Esophagus (tissue), 2 donors: Measurements from ENCODE around the gene KLK1. TPM values are rescaled to one million over a fixed set of nuclear protein-coding genes. Genes with fewer than 3 reads are reported as not detected.

Experiments
- H3K27ac ChIP-seq, 2 donors: one replicate each; pipeline ENCODE4 v1.5.1; 2013; ENCODE audit warnings: low read depth in 2 of 2, mild to moderate bottlenecking in 2 of 2, inconsistent platforms in 1 of 2, low read length in 1 of 2, moderate library complexity in 1 of 2
- H3K27me3 ChIP-seq, 2 donors: one replicate each; pipeline ENCODE4 v1.6.1; 2013; ENCODE audit warnings: low read length in 2 of 2, control low read depth in 1 of 2, mild to moderate bottlenecking in 1 of 2; ENCODE audit not compliant: insufficient read depth in 2 of 2, control insufficient read depth in 1 of 2
- H3K36me3 ChIP-seq, 2 donors: one replicate each; pipeline ENCODE4 v1.6.1; 2013; ENCODE audit warnings: low read length in 1 of 2; ENCODE audit not compliant: control insufficient read depth in 2 of 2, insufficient read depth in 2 of 2
- H3K4me1 ChIP-seq, 2 donors: one replicate each; pipeline ENCODE4 v1.6.1; 2013; ENCODE audit warnings: low read length in 1 of 2; ENCODE audit not compliant: control insufficient read depth in 2 of 2, insufficient read depth in 2 of 2
- H3K4me3 ChIP-seq, 2 donors: one replicate each; pipeline ENCODE4 v1.5.1; 2013; ENCODE audit warnings: low read length in 2 of 2, mild to moderate bottlenecking in 2 of 2, low read depth in 1 of 2, moderate library complexity in 1 of 2
- H3K9me3 ChIP-seq, 2 donors: one replicate each; pipeline ENCODE4 v1.6.1; 2013; ENCODE audit warnings: mild to moderate bottlenecking in 2 of 2, low read depth in 1 of 2, low read length in 1 of 2, moderate library complexity in 1 of 2; ENCODE audit not compliant: control insufficient read depth in 2 of 2, insufficient read depth in 1 of 2
- WGBS, 2 donors: extraction: QIAGEN DNeasy Blood & Tissue Kit; methylation state at CpG; one replicate each; pipeline ENCODE4 v1.1.7; 2013; 5-methylcytosine and 5-hydroxymethylcytosine counted together
- polyA plus RNA-seq, 2 donors: library from polyadenylated mRNA; stranded (reverse); fragments of 200-250 nt; gene quantifications; one replicate each; pipeline ENCODE4 v1.2.3, GENCODE V29; 2013
- donor health status: healthy with polysubstance abuse.
- donor health status: Bipolar disorder and iron deficiency.

KLK1 gene
- polyA plus RNA-seq, 2 donors = 2.0 to 2.8 TPM

DNA sequence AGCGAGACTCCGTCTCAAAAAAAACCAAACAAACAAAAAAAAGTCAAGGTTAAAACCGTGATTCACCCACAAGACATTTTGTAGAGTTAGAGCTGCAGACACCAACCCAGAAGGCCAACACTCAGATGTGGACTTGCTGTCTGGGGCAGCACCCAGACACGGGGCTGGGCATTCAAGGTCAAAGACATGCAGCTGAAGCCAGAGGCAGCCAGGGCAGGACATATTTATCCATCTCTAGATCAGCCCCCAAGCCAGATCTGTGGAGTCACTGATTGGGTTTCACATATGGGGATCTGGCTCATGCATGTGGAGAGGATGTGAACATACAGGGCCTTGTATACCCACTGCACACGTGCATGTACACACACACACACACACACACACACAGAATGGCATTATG lies 6.2 kb upstream of the KLK1 start:
- Histone ChIP-seq H3K27me3 (no peaks in the 10 kb centered on the region), H3K36me3 (no peaks in the 10 kb centered on the region), H3K4me3 (no peak overlapping the region), H3K27ac (no peak overlapping the region), H3K9me3 (peaks cover 0 to 2% of the 10 kb centered on the region in 2 donors), H3K4me1 (no peaks in the 10 kb centered on the region)
- WGBS, 2 donors = 68 to 71% methylated on average over 5 of the region's 5 CpGs

DNA sequence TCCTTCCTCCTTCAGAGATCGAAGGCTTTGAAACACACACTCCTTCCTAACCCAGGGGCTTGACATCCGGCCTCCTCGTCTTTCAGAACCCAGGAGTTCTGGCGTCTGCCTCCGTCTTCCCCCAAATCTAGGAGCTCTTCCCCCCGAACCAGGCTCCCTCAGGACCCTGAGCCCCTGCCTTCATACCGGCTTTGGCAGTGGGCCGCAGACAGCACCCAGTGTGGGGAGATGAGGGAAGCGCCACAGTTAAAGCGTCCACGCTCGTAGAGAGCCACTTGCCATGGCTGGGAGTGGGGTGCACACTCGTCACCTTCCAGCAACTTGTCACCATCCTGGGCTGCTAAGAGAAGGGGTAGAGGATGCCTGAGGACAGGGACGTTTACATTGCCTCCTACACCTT lies 3.9 kb upstream of the KLK1 start:
- Histone ChIP-seq H3K27me3 (no peaks in the 10 kb centered on the region), H3K27ac (no peak overlapping the region), H3K4me1 (no peaks in the 10 kb centered on the region), H3K4me3 (no peak overlapping the region), H3K36me3 (no peaks in the 10 kb centered on the region), H3K9me3 (peaks cover 0 to 2% of the 10 kb centered on the region in 2 donors)
- WGBS, 2 donors = 83 to 88% methylated on average over 14 of the region's 14 CpGs

DNA sequence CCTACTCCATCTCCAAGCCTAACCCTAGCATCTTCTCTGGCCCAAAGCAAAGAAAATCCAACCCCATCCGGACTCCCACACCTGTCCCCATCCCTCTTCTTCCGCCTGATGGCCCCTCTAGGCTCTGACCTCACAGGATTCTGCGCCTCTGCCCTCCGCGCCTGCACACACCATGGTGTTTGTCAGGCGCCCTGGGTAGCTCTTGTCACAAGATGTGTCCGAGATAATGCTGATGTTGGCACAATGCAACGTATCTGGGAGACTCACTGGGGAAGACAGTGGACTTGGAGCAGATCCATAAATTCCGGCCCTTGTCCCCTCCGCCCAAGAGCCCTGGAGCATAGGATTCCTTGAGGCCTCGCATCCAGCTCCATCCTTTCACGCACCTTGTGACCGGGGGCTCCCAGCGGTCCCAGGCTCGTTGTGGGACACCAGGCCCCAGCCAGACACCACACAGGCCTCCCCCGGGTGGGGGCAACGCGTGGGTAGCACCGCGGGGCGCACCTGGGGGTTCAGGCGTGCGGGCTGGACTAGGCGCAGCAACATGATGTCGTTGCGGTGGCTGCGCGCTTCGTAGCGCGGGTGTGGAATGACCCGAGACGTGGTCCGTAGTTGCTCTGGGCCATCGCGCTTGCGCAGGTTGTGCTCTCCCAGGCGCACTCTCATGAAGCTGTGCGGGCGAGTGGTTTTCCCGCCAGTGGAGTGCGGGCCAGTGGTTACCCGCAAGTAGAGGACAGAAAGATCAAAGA lies 3.1 kb upstream of the KLK1 start:
- Histone ChIP-seq H3K36me3 (no peaks in the 10 kb centered on the region), H3K27me3 (no peaks in the 10 kb centered on the region), H3K4me3 (no peak overlapping the region), H3K27ac (no peak overlapping the region), H3K4me1 (no peaks in the 10 kb centered on the region), H3K9me3 (peaks cover 0 to 2% of the 10 kb centered on the region in 2 donors)
- WGBS, 2 donors = 80 to 82% methylated on average over 43 of the region's 43 CpGs

DNA sequence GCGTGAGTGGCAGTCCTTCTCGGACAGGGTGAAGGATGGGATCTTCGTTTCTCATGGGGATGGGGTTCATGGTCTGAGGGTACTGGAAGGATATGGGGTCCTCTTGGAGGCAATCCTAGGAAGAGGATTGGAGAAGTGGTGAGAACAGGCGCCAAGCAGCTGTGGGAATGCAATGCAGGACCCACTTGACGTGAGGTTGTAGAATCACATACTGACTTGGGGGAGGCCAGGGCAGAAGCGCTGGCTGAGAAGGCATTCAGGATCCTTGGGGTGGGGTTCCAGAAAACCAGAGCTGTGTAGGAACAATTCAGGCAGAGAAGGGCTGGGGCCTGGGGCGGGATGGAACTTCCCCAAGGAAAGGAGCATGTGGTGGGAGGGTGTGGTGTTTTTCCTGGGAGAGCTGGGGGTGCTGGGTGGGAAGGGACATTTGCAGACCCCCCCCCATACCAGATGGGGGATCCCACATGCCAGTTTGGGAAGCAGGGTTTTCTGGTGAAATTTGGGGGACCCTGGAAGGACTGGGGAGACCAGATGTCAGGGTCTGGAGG lies 852 bp downstream of the KLK1 start:
- 71 to 83% methylated on average over 7 of the region's 7 CpGs for WGBS, 2 donors
- Histone ChIP-seq H3K9me3 (peaks cover 2 to 3% of the 10 kb centered on the region in 2 donors), H3K4me3 (no peak overlapping the region), H3K4me1 (peaks cover 8 to 9% of the 10 kb centered on the region in 2 donors), H3K36me3 (no peaks in the 10 kb centered on the region), H3K27ac (no peak overlapping the region), H3K27me3 (peaks cover 0 to 5% of the 10 kb centered on the region in 2 donors)

DNA sequence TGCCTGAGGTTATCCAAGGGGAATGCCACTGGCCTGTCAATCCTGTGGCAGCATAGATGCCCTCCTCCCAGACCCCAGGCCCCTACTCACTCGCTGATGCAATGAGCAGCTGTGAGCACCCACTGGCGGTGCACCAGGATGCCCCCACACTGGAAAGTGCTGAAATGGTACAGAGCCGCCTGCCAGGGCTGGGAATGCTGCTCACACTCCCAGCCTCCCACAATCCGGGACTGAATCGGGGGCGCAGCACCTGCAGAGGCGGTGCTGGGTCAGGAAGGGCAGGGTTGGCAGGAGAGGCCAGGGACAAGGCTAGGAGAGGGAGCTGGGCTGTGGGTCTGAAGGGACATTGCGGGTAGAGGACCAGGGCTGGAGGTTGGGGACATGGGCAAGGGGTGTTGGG lies 2.0 kb downstream of the KLK1 start:
- H3K4me1 ChIP-seq = peaks cover 8 to 9% of the 10 kb centered on the region in 2 donors
- no peaks in the 10 kb centered on the region for H3K36me3 ChIP-seq
- no peak overlapping the region for H3K4me3 ChIP-seq
- H3K27ac ChIP-seq = no peak overlapping the region
- 53 to 71% methylated on average over 8 of the region's 8 CpGs for WGBS, 2 donors
- peaks cover 2 to 3% of the 10 kb centered on the region in 2 donors for H3K9me3 ChIP-seq
- peaks cover 0 to 5% of the 10 kb centered on the region in 2 donors for H3K27me3 ChIP-seq

DNA sequence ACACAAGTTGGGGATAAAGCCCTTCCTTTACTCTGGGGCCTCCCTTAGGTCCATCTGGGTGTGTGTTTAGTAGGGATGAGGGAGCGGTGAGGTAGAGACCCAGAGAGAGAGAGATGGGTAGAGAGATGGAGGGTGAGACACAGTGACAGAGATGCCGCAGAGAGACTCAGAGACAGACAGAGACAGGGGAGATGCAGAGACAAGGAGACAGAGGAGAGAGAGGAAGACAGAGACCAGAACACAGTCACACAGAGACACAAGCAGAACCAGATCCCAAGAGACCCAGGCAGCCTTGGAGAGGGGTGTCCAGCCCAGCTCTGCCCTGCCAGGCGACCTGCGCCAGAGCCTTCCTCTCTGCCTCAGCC lies 2.4 kb downstream of the KLK1 start:
- Histone ChIP-seq H3K27ac (no peak overlapping the region), H3K27me3 (peaks cover 0 to 5% of the 10 kb centered on the region in 2 donors), H3K4me1 (peaks cover 8 to 9% of the 10 kb centered on the region in 2 donors), H3K9me3 (peaks cover 0 to 3% of the 10 kb centered on the region in 2 donors), H3K4me3 (no peak overlapping the region), H3K36me3 (no peaks in the 10 kb centered on the region)
- WGBS, 2 donors = 54 to 58% methylated on average over 4 of the region's 4 CpGs

DNA sequence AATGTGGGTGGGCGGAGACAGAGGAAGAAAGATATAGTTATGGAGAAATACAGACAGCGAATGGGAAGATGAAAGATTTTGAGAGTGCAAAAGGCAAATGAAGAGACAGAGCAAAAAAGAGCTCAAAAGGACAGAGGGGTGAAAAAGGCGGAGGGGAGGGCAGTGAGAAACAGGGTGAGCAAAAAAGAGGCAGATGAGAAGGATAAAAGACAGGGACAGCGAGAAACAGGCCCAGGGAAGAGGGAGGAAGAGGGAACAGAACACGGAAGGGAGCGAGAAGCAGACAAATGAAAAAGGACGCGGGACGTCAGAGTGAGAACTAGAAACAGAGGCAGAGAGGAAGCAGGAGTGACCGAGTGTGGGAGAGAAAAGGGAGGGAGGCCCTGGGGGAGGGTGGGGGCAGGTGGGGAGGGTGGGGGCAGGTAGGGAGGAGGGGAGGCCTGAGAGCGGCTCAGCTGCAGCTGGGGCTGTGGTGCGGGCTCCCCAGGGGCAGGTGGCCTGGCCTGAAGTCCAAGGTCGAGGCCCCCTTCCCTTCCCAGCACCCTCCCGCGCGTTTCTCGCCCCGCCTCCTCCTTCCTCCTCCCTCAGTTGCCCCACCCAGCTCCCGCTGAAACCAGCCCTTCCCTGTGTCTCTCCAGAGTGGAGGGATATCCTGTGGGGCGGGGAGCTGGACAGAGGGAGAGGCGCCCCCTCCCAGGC lies 2.9 kb downstream of the KLK1 start:
- 6 to 9% methylated on average over 12 to 19 of the region's 21 CpGs for WGBS, 2 donors

DNA sequence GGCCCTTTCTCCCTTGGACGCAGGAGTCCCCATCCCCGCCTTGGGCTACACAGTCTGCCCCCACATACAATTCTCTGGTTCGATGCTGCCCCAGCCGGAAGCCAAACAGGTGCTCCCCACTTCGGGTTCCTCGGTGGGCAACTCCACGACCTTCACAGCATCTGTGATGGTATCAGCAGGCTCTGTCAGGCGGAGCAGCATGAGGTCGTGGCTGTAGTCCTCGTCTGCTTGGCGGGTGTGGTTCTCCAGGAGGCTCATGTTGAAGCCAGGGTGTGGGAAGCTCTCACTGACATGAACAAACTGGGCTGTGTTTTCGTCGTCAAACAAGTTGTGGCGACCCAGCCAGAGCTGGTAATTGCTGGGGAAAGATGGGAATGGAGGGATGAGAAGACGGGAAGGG lies 3.5 kb downstream of the KLK1 start:
- peaks cover 0 to 5% of the 10 kb centered on the region in 2 donors for H3K27me3 ChIP-seq
- peaks cover 0 to 3% of the 10 kb centered on the region in 2 donors for H3K9me3 ChIP-seq
- H3K27ac ChIP-seq = no peak overlapping the region
- H3K4me1 ChIP-seq = peaks cover 8 to 9% of the 10 kb centered on the region in 2 donors
- H3K36me3 ChIP-seq = no peaks in the 10 kb centered on the region
- 10 to 13% methylated on average over 15 of the region's 15 CpGs for WGBS, 2 donors
- no peak overlapping the region for H3K4me3 ChIP-seq

More for the DNA sequence above, 2.9 kb downstream of the KLK1 start:
- Histone ChIP-seq H3K4me1 (peaks cover 8 to 9% of the 10 kb centered on the region in 2 donors), H3K4me3 (no peak overlapping the region), H3K27me3 (peaks cover 0 to 5% of the 10 kb centered on the region in 2 donors), H3K27ac (no peak overlapping the region), H3K36me3 (no peaks in the 10 kb centered on the region), H3K9me3 (peaks cover 0 to 3% of the 10 kb centered on the region in 2 donors)

DNA sequence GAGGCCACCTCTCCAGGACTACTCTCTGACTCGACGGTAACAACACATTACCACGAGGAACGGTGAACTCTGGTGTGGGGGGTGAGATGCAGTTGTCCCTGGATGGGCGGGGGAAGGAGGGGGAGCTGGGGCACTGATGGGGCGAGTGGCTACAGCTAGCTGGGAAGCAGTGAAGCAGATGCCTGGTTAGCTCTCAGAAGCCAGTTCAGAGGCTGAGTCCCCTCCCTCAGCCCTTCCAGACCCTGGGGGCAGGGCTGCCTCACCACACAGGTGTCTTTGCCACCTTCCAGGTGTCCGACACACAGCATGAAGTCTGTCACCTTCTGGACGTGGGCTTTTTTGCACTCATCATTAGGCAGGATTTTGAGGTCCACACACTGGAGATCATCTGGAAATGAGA lies 4.0 kb downstream of the KLK1 start:
- Histone ChIP-seq H3K27me3 (peaks cover 0 to 5% of the 10 kb centered on the region in 2 donors), H3K36me3 (no peaks in the 10 kb centered on the region), H3K4me3 (no peak overlapping the region), H3K27ac (no peak overlapping the region), H3K9me3 (peaks cover 0 to 3% of the 10 kb centered on the region in 2 donors), H3K4me1 (peaks cover 8 to 9% of the 10 kb centered on the region in 2 donors)
- WGBS, 2 donors = 26 to 53% methylated on average over 8 of the region's 8 CpGs
